MM.1S (cell line): ENCODE results near the gene OLFML2A.

Source experiments
- EZH2 ChIP-seq: fragments of 300-600 bp; sonication (generic); optimal IDR thresholded peaks from 2 replicates; pipeline ENCODE3; 2017; ENCODE audit warnings: low read depth, mild to moderate bottlenecking, antibody characterized with exemption, low read length, mixed read lengths
- TF ChIP-seq, protein P1 (sequence below): fragments of 300-600 bp; sonication (generic); IDR thresholded peaks from 2 replicates; pipeline ENCODE4 v1.5.1; 2016; ENCODE audit warnings: antibody characterized with exemption, low read length, mixed read lengths

DNA sequence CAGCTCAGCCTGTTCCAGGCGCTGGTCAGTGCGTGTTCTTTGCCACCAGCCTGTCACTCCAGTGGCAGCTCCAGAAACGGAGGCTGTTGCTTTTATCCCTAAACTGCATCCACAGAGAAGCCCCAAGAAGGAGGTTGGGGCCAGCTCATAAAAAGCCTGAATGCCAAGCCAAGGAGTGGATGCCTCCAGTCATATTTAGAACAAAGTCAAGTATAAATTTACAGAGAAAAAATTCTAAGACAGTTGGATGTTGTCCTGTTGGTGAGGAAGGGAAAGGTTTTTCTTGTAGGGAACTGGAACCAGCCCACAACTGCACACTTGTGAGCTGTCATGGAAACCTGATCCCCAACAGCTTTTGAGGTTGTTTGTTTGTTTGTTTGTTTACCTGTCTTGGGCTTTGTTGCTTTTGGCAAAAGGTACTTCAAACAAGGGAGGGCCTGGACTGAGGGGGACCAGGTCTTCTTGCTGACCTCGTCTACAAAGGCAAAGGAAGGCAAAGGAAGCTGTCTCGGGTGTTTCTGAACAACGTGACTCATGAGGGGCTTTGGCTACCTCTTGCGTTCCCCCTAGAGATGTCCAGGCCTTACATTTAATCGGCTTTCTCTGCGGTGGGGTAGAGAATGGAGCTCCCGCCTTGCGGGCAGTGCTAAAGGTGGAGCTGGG is 36.7 kb downstream of the OLFML2A start:
- TF ChIP-seq, protein P1, sequence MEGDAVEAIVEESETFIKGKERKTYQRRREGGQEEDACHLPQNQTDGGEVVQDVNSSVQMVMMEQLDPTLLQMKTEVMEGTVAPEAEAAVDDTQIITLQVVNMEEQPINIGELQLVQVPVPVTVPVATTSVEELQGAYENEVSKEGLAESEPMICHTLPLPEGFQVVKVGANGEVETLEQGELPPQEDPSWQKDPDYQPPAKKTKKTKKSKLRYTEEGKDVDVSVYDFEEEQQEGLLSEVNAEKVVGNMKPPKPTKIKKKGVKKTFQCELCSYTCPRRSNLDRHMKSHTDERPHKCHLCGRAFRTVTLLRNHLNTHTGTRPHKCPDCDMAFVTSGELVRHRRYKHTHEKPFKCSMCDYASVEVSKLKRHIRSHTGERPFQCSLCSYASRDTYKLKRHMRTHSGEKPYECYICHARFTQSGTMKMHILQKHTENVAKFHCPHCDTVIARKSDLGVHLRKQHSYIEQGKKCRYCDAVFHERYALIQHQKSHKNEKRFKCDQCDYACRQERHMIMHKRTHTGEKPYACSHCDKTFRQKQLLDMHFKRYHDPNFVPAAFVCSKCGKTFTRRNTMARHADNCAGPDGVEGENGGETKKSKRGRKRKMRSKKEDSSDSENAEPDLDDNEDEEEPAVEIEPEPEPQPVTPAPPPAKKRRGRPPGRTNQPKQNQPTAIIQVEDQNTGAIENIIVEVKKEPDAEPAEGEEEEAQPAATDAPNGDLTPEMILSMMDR, result no peak
- TF ChIP-seq EZH2, result no peak
